ENCODE data around the gene FOSL1.
"Not testable (repeated sequence)": the region's sequence is repeated elsewhere in the genome, so short reads cannot be mapped to it uniquely, and the experiment has no call there.

Gene FOSL1

DNA sequence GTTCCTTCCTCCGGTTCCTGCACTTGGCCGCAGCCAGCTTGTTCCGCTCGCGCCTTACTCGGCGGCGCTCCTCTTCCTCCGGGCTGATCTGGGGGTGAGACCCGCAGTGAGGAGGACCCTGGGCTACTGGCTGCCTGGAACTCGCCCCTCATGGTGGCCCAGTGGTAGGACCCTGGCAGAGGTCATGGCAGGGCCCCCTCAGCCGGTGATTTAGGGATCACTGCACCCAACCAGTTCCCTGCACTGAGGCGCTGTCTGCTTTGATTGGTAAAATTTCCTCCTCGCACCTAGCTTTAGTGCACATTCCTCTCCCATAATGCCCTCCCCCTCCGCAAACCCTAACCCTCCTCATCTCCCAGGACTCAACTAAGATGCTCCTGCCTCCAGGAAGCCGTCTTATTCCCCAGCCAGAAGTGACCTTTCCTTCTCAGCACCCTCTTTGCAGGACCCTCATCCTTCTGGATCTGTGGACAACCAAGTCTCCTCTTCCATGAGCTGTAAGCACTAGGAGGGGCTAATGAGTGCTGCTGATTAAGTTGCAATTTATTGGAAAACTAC, 6.1 kb downstream of the FOSL1 start:
- no peak for DNase-seq

DNA sequence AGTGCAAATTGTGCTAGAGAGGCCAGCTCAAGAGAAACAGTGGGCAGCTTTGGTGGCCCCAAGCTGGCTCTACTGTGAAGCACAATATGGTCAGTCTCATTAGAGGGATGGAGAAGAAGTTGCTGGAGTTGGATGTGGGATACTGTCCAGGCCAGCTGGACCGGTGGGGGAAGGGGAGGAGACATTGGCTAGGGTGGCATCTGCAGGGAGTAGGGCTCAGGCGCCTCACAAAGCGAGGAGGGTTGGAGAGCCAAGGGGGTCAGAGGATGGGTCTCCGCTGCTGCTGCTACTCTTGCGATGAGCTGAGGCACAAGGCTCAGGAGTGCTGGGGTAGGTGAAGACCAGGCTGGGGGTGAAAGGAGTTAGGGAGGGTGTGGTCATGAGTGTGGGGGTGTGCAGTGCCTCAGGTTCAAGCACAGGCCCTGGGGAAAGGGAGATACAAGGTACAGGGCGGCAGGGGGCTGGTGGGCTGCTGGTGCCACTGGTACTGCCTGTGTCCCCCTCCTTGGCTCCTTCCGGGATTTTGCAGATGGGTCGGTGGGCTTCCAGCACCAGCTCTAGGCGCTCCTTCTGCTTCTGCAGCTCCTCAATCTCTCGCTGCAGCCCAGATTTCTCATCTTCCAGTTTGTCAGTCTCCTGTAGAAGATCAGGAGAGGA, 7.4 kb downstream of the FOSL1 start:
- no peak for DNase-seq

DNA sequence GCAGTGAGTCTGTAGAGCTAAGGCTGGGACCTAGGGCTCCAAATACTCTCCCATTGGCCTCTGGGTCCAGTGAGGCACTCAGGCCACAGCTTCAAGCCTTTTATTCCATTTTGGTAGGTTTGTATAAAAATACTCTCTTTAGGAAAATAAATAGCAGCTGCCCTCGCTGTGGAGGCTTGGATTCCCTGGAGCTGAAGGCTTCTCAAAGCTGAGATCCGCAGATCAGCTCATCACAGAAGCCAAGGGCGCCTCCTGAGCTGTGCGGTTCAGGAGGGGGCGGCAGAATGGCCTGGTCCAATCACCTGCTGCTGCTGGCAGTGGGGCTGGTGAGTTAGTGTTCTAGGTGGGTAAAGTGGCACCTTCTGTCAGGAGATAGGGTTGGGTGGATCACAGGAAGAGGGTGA, 8.0 kb downstream of the FOSL1 start:
- not testable (repeated sequence) for DNase-seq

DNA sequence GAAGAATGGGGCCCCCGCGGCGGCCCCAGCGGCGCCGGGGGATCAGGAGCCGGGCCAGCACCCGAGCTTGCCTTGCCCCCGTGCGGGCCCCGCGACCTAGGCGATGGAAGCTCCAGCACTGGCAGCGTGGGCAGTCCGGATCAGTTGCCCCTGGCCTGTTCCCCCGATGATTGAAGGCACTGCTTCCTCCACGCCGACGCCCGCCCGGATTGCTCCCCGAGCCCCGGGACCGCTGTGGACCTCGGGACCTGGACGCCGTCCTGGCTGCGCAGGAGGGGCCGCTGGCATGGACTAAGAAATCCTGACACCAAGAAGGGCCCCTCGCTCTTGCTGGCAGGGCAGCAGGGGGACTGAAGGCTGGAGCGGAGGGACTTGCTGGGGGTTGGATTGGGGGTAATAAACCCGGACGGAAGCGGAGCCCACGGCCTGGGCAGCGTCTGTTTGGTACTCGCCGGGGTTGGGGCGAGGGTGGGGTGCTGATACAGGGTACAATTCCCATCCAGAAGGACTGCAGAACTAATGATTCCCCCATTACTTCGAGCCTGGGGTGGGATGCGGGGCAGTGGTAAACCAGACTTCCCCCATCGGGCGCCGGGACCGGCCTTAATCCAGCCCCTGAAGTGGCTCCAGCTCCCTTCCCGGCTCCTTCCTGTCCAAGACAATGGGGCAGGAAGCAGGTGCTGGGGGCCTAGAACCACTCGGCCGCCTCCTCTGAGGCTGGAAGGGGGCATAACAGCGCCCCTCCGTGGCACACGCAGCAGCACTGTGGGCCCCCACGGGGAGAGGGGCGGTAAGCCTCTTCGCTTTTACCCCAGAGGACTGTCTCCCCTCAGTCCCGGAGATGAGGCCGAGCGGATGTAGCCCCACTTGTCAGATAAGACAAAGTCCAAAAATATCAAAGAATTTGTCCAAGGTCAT, 8.7 kb downstream of the FOSL1 start:
- no peak for DNase-seq

DNA sequence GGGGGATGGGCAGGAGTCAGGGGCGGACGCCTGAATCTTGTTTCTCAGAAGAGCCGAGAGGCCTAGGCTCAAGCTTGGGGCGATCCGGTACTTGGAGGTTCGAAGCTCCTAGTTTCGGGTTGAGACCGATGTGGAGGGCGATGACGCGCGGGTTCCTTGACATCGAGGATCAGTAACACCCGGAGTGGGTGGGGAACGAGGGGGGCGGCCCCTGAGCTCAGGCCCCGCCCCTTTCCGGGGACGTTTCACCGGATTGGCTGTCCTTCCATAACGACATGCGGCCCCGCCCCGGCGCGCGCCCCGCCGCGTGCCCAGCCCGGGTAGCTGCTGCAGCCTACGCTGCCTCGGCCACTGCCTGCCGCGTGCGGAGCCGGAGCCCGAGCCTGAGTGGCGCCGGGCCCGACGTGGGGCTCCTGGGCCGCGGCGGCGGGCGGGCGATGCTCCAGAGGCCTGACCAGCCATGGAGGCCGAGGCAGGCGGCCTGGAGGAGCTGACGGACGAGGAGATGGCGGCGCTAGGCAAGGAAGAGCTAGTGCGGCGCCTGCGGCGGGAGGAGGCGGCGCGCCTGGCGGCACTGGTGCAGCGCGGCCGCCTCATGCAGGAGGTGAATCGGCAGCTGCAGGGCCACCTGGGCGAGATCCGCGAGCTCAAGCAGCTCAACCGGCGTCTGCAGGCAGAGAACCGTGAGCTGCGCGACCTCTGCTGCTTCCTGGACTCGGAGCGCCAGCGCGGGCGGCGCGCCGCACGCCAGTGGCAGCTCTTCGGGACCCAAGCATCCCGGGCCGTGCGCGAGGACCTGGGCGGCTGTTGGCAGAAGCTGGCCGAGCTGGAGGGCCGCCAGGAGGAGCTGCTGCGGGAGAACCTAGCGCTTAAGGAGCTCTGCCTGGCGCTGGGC, 9.6 kb downstream of the FOSL1 start, which contains the start of gene CCDC85B:
TSS of gene CCDC85B (plus strand) at position 350 of the 895 bp plus-strand sequence. CDS start at position 461, 111 bp downstream.
- peak; percentile 85 to 89 for DNase-seq

GRCh38 chr11:65888163-65888814, 11.9 kb downstream of the FOSL1 start, which contains the start of gene FIBP:
FIBP (minus strand) TSS chr11:65888471; CDS start chr11:65888418, 53 bp downstream.
- DNase-seq = peak; percentile 86 to 93

GRCh38 chr11:65887723-65888162, 12.4 kb downstream of the FOSL1 start:
- DNase-seq = no peak

DNA sequence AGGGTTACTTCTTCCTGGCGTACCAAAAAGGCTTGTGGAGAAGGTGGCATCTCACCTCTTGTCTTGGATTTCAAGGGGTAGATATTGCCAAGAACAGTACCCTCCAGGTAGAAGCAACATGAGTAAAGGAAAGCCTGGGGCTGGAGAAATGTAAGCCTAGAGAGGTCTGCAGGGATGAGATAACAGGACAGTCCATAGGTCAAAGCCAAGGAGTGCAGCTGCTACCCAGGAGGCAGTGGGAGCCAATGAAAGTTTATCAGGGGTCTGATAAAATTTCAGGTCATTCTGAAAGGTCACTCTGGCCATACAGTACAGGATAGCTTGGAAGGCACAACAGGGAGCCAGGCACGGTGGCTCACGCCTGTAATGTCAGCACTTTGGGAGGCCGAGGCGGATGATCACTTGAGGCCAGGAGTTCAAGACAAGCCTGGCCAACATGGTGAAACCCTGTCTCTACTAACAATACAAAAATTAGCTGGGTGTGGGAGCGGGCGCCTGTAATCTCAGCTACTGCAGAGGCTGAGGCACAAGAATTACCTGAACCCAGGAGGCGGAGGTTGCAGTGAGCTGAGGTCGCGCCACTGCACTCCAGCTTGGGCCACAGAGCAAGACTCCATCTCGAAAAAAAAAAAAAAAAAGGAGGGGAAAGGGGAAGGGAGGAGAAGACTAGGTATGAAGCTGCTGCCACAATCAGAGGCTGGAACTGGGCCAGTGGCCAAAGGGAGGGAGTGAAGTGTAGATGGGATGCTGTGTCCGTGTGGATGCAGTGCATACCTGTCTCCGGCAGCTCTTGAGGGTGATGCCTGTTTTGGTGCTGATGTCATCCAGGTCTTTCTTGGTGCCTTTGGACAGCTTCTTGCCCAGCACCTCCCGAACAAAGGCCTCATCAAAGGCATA, 13.1 kb downstream of the FOSL1 start:
- DNase-seq = no peak

DNA sequence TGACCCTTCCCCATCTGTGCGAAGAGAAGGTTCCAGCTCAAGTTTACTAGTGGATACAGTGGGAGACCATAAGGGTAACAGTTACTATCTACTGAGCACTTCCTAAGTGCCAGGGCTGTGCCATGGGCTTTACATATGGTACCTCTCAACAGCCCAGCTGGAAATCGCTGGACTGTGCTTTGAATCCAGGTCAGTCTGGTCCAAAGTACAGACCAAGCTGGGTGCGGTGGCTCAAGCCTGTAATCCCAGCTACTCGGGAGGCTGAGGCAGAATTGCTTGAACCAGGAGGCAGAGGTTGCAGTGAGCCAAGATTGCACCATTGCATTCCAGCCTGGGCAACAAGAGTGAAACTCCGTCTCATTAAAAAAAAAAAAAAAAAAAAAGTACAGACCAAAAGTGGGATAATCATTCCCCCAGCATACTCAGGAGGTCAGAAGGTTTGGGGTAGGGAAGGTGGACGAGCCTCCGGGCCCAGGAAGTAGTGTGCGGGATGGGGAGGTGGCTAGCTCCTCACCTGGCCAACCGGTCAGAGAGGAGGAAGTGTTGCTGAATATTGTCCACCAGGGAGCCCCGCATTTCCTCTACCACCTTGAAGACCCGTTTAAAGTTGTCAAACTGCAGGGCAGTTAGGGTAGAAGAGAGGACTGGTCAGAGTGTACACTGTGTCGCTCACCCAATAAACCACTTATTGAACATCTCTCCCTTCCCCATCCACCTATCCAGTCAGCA, 14.2 kb downstream of the FOSL1 start:
- DNase-seq = no peak

- no peak for DNase-seq
Observed at GRCh38 chr11:65885231-65885630, 15.0 kb downstream of the FOSL1 start.

GRCh38 chr11:65884716-65885092, 15.5 kb downstream of the FOSL1 start:
- DNase-seq = peak; percentile 48 to 61

DNA sequence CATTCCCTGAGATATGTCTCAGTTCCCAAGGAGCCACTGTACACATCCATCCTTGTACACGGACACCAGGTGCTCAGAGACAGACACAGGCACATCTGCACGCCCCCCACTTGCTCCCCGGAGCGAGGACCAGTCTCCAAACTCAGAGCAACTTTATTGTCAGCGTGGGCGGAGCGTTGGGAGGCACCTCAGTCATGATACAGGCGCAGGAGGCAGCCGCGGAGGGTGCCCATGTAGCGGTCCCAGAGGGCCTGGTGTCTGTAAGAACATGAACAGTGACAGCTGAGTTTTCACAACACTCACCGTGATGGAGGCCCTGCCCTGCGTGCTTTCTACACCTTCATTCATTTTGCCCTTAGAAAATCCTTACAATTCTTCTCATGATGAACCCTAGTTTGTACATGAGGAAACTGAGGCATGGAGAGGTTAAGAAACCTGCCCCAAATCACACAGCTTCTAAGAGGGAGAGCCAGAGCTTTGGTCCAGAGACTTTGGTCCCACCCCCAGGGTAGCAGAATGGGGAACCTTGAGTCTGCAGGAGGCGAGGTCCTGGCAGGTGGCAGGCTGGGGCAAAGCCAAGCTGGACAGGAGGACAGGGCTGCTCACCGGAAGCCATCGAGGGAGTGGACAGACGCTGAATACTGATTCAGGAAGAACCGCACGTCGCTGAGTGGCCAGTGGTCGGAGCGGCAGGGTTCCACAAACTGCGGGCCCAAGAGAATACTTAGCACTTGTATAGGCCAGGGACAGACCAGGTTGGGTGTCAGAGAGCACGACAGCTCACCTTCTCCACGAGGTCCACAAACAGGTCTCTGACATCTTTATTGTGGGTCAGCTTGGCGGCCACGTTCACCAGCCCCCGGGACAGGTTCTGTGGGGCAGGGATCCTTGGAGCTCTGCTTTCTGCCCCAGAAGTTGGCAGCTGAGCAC, 16.1 kb downstream of the FOSL1 start:
- DNase-seq = no peak

- no peak for DNase-seq
Observed at GRCh38 chr11:65883058-65883761, 17.0 kb downstream of the FOSL1 start.

DNA sequence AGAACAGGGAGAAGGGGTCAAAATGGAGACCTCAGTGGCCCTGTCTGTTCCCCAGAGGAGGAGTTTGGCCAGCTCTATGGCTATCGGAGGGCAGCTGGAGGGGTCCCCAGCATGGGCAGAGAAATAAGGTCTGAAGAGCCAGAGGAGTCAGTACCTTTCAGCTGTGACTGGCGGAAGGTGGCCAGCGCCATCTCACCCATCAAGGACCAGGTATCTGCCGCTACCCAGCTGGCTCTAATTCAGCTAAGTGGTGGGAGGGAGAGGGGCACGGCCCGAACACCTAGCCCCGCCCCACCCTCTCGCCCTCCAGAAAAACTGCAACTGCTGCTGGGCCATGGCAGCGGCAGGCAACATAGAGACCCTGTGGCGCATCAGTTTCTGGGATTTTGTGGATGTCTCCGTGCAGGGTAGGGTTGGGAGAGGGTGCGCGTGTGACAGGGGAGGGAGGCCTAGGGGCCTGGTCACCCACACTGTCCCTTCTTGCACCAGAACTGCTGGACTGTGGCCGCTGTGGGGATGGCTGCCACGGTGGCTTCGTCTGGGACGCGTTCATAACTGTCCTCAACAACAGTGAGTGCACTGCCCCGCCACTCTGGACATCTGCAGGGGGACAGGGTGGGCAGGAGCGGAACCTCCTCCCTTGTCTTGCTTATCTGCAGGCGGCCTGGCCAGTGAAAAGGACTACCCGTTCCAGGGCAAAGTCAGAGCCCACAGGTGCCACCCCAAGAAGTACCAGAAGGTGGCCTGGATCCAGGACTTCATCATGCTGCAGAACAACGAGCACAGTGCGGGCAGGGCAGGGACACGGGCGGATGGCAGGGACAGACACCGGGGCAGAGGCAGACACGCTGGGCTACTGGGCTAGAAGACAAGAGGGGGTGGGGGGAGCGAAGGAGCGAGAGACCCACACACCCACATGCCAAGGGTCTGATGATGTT, 17.8 kb downstream of the FOSL1 start:
- DNase-seq = no peak

DNA sequence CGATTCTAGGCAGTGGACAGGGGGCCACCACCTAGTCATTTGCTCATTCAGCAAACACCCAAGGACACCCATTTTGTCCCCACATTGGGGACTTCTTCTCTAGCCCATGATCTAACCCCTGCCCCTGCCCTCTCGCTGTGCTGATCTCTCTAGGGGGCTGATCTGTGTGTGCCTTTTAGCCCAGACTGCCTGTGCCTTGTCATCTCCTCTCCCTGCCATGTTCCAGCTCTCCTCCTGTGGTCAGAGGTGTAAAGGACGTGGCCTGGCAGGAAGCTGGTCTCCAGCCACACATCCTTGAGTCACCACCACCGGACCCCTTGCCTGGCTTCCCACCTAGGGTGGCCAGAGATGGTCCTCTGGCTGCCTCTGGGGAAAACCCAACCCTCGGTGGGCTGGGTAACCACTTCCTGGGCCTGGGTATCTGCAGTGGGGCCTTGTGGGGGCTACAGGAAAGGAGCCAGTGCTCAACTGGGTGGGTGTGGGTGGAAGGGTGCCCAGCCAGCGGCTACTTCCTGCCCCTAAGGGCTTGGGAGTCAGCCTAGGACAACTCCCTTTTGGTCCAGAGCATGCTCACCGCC, 19.3 kb downstream of the FOSL1 start:
- no peak for DNase-seq

GRCh38 chr11:65880027-65880426, 20.2 kb downstream of the FOSL1 start:
- no peak for DNase-seq

- peak in 1 of 2 donors; percentile 35 for DNase-seq
Observed at GRCh38 chr11:65879617-65880016, 20.6 kb downstream of the FOSL1 start, which contains the start of gene CTSW. CTSW (plus strand) TSS chr11:65879837; CDS start chr11:65879855, 18 bp downstream.
